Endometrial microvascular endothelial cells (primary cell): ENCODE results near the gene ESPL1. TPM values are rescaled to one million over a fixed set of nuclear protein-coding genes. Genes with fewer than 3 reads are reported as not detected.

Source experiments
- in situ Hi-C: cut with HindIII; loops from 2 replicates; pipeline ENCODE4 v1.10.0; 2017; ENCODE audit warnings: low sequenced_read_pairs, low pct_unique_long_range_greater_than_20kb; ENCODE audit errors: inconsistent ontology term
- total RNA-seq: library from RNA; depleted of rRNA; stranded (reverse); fragments of >200 nt; gene quantifications from one replicate; pipeline ENCODE4 v1.2.3, GENCODE V29; 2015; ENCODE audit errors: inconsistent ontology term

The ESPL1 gene
- total RNA-seq, 1 donor from 2014 or later = 31.9 TPM

DNA sequence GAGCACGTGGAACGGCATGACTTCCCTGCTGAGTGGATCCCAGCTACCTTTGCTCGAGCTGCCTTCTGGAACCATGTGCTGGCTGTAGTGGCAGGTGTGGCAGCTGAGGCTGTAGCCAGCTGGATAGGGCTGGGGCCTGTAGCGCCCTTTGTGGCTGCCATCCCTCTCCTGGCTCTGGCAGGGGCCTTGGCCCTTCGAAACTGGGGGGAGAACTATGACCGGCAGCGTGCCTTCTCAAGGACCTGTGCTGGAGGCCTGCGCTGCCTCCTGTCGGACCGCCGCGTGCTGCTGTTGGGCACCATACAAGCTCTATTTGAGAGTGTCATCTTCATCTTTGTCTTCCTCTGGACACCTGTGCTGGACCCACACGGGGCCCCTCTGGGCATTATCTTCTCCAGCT is 14.8 kb upstream of the ESPL1 start:
- in situ Hi-C loops = no loop called here

DNA sequence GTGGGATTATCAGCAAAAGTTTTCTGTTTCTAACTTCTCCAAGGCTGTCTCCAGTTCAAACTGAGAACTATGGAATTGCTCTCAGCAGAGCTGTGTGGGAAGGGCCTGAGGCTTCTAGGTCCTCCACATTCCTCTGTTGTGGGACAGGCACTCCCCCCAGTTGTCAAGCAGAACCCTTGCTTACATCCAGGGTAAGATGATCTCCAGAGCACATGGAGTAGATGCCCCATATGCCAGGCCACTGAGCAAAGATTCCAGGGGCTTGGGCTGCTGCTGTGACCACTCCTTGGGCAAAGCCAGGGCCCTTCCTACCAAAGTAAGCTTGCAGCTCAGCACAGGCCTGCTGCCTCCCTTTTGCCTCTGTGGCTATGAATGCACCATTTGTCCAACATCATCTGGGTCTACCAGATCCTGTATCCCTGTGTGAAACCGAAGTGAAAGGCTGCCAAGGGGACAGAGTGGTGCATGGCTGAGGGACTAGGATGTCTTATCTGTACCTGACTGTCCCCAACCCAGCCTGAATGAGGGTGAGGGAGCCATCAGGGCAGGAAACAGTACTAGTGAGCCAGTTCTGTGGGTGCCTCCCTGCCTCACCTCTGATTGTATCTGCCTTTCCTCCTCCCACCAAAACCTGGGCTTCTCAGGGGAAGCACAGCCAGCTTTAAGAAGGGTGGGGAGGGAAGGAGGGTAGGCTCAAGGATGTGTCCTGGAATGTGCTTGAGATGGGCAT is 13.1 kb upstream of the ESPL1 start:
- in situ Hi-C loops = no loop called here

DNA sequence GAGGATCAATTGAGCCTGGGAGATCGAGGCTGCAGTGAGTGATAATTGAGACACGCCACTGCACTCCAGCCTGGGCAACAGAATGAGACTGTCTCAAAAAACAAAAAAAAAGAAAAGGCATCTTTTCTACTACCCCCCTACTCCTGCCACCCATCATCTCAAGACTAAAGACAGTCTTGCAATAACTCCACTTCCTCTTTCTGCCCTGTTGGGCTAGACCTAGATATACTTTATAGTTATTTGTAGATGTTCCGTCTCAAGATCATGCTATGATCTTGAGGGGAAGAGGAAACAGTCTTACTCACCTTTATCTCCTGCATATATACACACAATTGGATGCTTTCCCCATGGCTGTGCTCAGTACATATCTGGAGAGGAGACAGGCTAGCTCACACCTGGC is 12.1 kb upstream of the ESPL1 start:
- in situ Hi-C loops = no loop called here

DNA sequence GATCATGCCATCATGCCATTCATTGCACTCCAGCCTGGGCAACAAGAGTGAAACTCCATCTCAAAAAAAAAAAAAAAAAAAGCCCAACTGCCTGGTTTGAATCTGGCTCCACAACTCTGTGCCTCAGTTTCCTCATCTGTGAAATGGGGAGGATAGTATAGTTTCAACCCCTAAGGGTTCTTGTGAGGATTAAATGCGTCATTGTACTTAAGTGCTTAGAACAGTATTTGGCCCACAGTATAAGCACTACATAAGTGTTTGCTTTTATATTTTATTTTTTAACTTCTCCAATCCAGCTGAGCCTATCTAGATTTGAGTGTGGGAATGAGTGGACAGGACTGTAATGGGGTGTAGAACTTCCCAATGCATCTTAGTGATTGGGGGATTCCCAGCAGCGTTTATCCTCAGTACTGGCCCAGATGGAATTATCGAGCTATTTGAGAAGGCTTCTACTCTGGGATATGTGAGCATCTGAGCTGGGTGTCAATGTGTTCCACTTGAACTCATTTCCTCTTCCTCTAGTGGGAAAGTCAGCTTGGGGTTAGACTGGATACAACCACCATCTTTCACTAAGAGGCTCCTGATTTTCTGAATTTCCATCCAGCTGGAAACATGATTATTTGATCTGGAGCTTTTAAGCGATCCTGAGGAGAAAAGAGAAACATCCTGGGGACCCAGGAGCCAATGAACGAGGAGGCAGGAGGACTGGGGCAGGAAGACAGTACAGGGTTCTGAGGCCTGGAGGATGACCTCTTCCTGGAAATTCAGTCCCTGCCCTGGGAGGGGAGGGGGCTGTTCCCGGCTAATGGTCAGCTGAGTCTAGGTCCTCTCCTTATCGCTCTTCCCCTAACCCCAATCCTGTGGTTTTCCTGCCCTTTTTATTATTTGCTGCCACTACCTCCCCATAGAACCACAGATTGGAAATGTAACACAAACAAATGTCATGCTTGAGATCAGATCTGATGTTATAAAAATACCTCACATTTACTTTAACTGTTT is 9.3 kb upstream of the ESPL1 start:
- in situ Hi-C loops = no loop called here

DNA sequence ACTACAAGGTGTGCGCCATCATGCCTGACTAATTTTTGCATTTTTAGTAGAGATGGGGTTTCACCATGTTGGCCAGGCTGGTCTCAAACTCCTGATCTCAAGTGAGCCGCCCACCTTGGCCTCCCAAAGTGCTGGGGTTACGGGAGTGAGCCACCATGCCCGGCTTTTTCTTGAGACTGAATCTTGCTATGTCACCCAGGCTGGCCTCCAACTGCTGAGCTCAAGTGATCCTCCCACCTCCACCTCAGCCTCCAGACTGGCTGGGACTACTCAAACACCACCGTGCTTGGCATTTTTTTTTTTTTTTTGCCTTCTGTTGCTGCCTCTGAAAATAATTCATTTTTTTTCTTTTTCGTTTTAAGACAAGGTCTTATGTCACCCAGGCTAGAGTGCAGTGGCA is 8.2 kb upstream of the ESPL1 start:
- in situ Hi-C loops = no loop called here

DNA sequence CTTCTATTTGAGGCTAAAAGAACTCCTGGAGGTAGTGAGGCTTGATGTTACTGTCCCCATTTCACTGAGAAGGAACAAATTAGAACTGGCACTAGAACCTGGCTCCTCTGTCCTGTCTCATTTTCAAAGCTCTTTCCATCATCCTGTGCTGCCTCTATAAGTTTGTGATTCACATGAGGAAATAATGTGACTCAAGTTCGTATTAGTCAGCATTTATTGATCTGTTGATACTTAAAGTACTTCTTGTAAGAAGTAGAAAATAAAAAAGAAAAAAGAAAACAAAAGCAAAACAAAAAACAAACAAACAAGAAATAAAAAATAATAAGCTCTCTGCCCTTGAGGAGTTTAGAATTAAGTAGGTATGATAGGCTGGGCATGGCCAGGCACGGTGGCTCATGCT is 2.3 kb upstream of the ESPL1 start:
- in situ Hi-C loops = no loop called here

DNA sequence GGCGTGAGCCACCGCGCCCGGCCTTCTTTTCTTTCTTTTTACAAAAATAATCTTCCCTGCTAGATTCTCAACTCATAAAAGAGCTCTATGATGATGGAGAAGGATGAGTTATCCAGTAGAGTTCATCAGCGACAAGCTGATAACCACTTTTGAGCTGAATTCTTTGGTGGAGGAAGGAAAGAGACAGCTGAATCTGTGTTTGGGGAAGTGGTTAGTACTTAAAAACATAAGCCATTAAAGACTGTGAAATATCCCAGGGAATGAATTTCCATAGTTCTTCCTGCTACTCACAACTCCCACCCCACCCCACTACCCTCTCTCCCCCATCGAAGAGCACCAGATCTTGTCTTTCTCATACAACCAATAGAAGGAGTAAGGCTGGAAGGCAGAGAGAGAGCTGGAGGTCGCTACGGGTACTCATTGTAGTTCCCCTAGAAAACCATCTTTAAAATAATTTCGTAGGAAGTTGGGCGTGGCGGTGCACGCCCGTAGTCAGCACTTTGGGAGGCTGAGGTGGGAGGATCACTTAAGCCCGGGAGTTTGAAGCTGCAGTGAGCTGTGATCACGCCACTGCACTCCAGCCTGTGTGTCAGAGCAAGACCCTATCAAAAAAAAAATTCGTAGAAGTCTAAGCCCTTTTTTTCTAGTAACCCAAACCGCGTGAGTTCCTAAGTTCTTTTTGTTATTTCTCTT is 647 bp upstream of the ESPL1 start:
- in situ Hi-C loops = no loop called here

DNA sequence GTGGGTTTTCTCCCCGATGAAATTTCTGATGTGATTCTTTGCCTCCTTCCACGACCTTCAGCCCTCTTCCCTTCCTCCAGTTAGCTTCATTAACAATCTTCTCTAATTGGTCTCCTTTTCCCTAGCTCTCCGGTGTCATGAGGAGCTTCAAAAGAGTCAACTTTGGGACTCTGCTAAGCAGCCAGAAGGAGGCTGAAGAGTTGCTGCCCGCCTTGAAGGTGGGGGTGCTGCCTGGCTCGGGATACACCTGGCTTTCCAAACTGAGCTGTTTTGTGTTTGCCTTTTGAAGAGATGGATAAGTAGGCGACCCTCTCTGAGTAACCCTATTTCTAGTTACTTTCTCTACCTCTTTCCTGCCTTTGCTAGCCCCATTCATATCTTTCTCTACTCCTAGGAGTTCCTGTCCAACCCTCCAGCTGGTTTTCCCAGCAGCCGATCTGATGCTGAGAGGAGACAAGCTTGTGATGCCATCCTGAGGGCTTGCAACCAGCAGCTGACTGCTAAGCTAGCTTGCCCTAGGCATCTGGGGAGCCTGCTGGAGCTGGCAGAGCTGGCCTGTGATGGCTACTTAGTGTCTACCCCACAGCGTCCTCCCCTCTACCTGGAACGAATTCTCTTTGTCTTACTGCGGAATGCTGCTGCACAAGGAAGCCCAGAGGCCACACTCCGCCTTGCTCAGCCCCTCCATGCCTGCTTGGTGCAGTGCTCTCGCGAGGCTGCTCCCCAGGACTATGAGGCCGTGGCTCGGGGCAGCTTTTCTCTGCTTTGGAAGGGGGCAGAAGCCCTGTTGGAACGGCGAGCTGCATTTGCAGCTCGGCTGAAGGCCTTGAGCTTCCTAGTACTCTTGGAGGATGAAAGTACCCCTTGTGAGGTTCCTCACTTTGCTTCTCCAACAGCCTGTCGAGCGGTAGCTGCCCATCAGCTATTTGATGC is 797 bp downstream of the ESPL1 start:
- in situ Hi-C loops = no loop called here

DNA sequence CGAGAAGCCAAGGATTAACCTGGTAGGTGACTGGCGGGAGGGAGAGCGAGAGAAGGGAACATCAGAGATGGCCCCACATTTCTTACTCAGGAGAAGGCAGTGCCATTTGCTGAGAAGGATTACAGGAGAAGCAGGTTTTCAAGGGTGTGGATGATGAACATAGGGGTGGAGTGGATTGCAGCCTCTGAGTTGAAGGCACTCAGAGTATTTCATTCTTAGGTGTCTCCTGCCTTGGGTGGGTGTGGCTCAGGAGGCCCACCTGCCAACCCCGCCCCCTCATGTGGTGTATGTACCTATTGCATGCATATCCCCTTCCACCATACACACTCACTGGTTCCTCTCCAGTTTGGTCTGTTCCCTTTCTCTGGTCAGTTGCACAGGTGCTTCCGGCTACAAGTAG is 6.3 kb downstream of the ESPL1 start:
- in situ Hi-C loops = no loop called here

DNA sequence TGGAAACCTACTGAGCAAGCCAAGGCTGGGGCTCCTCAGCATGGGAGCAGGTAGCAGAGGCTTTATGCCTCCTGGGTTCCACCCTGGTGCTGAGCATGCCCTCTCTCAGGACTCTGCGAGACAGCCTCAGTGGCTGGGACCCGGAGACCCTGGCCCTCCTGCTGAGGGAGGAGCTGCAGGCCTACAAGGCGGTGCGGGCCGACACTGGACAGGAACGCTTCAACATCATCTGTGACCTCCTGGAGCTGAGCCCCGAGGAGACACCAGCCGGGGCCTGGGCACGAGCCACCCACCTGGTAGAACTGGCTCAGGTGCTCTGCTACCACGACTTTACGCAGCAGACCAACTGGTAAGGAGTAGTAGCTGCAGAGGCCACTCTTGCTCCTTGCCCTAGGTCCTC is 8.4 kb downstream of the ESPL1 start:
- in situ Hi-C loops = no loop called here

DNA sequence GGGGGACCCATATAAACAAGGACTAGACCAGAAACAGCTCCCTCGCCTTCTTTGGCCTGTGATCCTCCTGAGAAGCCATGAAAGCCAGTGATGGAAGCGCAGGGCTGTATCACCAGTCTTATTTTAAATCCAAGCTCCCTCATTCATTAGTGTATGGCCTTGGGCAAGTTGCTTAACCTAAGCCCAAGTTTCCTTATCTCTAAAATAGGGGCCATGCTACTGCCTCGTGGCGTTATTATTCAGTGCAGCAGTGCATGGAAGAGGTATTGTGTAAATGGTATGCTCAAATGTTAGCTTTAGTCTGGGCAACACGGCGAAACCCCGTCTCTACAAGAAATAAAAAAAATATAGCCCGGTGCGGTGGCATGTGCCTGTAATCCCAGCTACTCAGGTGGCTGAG is 9.9 kb downstream of the ESPL1 start:
- in situ Hi-C loops = no loop called here

DNA sequence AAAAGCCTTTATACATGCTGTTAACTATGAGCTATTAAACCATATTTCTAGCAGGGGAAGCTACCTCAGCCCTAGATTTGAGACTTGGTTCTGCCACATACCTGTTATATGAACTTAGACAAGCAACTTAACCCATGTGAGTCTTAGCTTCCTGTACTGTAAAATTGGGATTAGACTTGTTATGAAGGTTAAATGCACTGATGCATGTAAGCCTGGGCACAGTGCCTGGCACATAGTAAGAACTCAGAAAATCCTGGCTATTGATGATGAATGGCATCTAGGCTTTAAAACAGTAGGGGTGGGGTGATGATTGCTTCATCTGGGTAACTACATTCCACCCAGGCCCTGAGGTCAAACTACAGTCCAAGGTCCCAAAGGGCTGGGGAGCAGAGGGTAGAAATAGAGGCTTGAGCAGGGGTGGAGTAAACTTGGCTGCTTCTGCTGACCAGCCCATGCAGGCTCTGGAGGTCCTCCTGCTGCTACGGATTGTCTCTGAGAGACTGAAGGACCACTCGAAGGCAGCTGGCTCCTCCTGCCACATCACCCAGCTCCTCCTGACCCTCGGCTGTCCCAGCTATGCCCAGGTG is 11.3 kb downstream of the ESPL1 start:
- in situ Hi-C loops = no loop called here

DNA sequence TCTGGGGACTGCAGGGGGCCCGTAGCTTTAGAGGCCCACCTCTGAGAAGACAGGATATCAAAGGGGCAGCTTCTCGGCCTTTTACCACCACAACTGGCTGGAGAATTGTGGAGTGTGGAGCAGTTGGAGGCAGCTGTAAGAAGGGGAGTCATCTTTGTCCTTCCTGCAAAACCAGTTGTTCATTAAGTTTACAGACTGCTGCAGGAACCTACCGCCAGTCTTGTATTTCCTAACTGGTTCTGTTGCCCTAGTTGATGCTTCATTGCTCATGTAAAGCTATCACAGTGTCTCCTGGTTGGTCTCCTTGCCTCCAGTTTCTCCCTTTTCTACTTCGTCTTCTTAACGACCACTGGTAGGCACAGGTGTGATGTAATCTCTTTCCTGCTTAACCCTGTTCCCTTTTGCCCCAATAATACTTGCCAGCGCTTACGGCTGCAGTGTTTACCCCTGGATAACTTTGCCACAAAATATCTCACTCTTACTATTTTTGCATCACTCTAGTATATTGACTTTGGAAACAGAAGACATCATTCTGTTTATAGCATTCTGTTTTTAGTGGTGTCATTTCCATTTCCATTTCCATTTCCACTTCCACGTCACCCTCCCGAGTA is 11.9 kb downstream of the ESPL1 start:
- in situ Hi-C loops = no loop called here

DNA sequence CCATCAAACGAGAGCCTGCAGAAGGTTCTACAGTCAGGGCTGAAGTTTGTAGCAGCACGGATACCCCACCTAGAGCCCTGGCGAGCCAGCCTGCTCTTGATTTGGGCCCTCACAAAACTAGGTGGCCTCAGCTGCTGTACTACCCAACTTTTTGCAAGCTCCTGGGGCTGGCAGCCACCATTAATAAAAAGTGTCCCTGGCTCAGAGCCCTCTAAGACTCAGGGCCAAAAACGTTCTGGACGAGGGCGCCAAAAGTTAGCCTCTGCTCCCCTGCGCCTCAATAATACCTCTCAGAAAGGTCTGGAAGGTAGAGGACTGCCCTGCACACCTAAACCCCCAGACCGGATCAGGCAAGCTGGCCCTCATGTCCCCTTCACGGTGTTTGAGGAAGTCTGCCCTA is 18.3 kb downstream of the ESPL1 start:
- in situ Hi-C loops = no loop called here

DNA sequence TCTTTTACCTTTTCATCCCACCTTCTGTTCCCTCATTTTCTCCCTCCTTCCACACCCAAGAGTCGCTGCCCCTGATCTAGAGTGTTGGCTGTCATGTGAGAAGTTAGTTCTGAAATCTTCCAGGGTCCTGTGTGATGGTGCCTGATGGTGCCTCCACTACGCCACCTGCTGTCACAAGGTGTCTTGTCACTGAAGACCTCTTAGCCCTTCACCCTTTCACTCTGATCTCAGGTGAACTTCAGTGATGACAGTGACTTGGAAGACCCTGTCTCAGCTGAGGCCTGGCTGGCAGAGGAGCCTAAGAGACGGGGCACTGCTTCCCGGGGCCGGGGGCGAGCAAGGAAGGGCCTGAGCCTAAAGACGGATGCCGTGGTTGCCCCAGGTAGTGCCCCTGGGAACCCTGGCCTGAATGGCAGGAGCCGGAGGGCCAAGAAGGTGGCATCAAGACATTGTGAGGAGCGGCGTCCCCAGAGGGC is 19.7 kb downstream of the ESPL1 start:
- in situ Hi-C loops = no loop called here

DNA sequence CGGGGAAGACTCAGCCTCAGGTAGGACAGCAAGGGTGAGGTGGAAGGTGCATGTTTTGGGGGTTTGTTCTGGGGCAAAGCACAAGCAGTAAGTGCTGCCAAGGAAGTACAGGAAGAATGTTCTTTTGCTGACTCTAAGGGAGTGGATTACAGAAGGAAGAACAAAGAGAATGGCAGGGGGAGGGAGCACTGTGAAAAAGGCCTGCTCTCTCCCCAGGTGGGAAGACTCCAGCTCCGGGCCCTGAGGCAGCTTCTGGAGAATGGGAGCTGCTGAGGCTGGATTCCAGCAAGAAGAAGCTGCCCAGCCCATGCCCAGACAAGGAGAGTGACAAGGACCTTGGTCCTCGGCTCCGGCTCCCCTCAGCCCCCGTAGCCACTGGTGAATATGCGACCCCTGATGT is 20.2 kb downstream of the ESPL1 start:
- in situ Hi-C loops = no loop called here

DNA sequence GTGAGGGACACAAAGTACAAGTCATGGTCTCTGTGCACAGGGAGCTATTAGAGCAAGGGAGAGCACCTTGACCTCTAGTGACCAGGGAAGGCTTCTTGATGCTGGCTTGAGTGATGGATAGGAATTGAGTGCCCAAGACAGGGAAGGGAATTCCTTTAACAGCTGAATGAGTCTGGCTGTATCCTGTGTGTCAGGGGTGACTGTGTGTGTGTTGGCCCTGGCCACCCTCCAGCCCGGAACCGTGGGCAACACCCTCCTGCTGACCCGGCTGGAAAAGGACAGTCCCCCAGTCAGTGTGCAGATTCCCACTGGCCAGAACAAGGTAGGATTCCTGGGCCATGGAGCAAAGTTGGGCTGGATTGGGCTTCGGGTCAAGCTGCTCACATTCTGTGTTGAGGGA is 21.8 kb downstream of the ESPL1 start:
- in situ Hi-C loops = no loop called here

DNA sequence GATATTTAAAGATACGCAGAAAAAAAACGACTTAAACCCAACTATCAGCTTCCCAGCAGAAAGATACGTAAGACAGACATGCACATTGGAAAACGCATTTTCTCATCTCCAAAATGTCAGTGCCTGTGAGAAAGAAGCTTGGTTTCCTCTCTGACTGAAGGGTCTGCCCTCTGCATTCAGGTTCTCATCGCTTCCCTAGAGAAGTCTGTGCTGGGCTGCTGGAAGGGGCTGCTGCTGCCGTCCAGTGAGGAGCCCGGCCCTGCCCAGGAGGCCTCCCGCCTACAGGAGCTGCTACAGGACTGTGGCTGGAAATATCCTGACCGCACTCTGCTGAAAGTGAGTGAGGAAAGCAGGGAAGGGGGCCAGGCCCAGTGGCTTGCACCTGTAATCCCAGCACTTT is 22.6 kb downstream of the ESPL1 start:
- in situ Hi-C loops = no loop called here
